Kidney tubule cell (primary cell): ENCODE results near the gene DNASE1L2.

ENCODE experiments used
- DNase-seq: peaks from one replicate; pipeline ENCODE4 v3.0.0-alpha.2; 2018; ENCODE audit warnings: low spot score

The DNASE1L2 gene

DNA sequence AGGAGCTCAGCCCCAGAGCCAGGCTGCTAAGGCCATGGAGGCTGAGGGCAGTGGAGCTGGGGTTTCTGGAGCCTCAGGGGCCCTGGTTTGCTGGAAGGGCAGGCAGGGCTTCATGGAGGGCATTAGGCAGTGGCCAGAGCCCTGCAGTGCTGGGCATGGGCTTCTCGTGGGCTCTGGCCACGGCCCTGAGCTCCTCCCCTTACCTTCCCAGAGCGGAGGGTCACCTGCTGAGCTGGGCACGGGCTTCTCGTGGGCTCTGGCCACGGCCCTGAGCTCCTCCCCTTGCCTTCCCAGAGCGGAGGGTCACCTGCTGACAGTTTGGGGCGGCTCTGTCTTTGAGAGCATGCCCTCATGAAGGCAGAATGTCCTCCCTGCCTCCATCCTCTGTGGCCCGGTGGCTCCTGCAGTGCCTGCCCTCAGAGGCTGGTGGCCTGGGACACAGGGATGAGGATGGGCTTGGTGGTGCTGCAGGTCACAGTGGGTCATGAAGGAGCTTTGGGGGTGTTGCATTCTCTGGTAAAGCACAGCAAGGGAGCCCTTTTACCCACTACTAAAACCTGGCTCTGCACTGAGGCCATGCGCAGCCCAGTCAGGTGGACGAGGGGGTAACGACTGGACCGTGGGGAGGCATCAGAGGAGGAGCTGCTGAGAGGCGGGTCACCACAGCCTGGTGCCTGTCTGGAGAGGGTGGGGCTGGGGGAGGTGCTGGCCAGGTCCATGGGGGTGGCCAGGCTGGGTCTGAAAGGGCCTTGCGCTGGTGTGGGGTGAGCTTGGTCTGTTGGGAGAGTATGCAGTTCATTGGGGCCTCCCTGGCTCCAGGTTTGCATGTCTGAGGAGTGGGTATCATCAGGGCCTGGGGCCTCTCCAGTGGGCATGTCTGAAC, 34.6 kb downstream of the DNASE1L2 start:
- no peak for DNase-seq

DNA sequence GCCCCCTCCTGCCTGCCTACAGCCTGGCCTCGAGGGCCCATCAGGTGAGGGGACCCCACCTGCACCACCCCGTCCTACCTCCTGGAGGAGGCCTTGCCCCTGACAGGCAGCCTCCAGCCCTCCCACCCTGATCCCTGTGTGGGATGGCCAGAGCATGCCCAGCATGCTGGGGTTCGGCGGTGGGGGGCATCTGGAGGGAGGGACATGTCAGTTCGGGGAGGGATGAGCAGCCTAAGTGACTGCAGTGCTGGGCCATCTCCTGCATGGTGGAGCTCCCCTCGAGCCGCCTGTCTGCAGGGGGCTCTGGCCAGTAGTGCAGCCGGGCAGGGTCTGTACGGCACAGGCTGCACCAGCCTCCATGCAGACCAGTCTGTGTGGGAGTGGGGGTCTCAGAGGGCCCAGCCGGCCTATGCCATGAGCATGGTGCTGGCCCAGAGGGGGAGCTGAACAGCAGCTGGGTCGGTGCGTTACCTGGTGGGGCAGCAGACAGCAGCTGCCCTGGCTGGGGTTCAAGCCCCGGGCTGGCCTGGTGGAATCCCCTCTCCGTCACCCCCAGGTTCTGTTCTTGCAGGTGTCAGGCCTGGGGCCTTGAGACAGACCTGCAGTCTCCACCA, 35.7 kb downstream of the DNASE1L2 start:
- DNase-seq: no peak

GRCh38 chr16:2273484-2273883, 37.2 kb downstream of the DNASE1L2 start:
- no peak for DNase-seq

DNA sequence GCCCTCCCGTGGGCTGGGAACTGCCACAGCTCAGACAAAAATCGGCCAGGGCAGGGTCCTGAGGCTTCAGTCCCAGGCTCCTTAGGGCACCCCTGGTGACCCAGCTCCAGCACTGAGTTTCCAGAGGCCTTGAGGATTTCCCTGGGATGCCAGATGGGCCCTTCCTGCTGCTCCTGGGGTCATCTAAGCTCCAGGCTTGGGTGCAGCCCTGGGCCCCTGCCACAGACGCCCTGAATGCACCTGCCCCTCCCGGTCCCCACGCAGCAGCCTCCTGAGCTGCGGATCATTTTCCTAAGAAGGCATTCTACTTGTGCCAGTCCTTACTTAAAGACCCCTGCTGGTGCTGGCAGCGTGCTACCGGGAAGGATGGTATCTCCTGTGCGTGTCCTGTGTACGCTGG, 37.7 kb downstream of the DNASE1L2 start:
- no peak for DNase-seq

DNA sequence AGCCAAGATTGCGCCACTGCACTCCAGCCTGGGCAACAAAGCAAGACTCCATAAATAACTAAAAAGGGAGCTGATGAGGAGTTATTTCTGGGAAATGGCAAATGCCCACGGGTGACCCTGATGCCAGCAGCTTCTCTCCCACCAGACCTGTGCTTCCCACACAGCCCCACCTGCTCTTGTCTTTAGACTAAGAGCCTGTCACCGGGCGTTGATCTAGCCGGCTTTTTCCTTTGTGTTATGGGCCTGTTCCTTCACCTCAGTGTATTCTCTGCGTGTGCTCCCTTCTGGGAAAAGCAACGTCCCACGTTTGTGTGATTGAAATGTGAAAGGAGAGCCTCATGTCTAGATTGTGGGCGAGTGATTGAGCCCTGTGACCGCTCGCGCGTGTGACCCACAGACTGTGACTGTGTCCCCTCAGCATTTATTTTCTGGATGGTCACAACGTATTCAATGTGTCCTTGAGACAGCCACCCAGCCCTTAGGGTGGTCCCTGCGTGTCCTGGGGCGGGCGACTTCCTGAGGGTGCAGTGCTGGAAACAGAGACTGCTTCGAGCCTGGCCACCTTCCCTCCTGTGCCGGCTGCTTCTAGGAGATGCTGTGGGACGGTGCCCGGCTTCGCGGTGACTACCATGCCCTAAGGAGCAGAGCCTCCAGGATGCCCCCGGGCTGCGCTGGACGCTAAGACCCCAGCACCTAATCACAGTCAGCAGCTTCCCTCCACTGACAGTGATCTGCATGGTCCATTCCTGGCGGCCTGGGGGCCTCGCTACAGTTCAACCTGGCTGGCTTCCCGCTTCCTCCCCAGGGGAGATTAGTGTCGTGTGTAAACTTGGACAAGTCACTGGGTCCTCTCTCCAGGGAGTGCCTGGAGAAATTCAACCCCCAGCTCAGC, 39.5 kb downstream of the DNASE1L2 start:
- no peak for DNase-seq

DNA sequence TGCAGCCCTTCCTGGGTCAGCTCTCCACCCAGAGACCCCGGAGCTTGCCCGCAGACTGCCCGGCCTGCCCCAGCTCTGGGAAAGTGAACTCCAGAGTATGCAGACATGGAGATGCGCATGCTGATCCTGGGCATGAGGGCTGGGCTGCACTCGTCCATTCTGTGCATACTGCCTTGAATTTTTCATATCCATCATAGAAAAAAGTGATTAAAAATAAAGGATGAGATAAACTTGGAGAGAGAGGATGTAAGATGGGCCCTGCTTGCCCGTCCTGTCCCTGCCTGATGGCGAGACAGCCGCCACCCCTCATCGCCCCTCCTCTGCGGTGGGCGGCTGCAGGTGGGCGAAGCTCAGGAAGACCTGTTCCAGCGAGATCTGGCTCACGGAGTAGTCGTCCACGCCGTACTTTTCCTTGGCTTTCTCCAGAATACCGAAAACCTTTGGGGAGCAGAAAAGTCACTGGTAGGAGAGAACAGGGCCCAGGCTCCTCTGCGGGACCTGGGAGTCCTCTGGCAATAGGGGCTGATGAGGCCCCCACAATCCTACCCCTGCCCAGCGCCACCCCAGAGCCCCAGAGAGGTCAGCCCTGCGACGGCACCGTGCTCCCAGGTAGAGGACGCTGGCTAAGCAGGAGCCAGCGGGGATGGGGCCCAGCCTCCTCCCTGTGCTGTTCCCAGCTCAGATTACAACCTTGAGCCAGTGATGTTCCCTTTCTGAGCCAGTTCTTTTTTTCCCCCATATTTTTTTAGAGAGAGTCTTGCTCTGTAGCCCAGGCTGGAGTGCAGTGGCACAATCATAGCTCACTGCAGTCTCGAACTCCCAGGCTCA, 40.3 kb downstream of the DNASE1L2 start:
- DNase-seq: no peak

- DNase-seq: no peak
Observed at GRCh38 chr16:2277466-2278271, 41.4 kb downstream of the DNASE1L2 start.

GRCh38 chr16:2278272-2278608, 42.0 kb downstream of the DNASE1L2 start:
- no peak for DNase-seq

GRCh38 chr16:2278956-2279800, 42.9 kb downstream of the DNASE1L2 start:
- no peak for DNase-seq

GRCh38 chr16:2280461-2280860, 44.2 kb downstream of the DNASE1L2 start:
- no peak for DNase-seq

- no peak for DNase-seq
Observed at GRCh38 chr16:2280981-2281542, 44.8 kb downstream of the DNASE1L2 start.

DNA sequence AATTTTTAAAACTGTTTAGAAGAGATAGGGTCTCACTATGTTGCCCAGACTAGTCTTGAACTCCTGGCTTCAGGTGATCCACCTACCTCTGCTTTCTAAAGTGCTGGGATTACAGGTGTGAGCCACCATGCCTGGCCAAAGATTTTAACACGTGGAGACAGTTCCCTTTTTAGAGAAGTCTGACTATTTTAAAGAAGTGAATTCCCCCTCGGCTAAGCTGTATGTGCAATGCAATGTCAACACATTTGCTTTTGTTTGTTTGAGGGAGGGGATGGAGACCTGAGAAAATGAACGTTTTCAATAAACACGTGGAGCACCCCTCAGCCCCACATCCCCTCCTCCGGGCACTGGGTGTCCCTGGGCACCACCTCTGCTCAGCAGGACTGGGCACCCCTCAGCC, 46.0 kb downstream of the DNASE1L2 start:
- DNase-seq: no peak

- no peak for DNase-seq
Observed at GRCh38 chr16:2282866-2283555, 46.8 kb downstream of the DNASE1L2 start.

DNA sequence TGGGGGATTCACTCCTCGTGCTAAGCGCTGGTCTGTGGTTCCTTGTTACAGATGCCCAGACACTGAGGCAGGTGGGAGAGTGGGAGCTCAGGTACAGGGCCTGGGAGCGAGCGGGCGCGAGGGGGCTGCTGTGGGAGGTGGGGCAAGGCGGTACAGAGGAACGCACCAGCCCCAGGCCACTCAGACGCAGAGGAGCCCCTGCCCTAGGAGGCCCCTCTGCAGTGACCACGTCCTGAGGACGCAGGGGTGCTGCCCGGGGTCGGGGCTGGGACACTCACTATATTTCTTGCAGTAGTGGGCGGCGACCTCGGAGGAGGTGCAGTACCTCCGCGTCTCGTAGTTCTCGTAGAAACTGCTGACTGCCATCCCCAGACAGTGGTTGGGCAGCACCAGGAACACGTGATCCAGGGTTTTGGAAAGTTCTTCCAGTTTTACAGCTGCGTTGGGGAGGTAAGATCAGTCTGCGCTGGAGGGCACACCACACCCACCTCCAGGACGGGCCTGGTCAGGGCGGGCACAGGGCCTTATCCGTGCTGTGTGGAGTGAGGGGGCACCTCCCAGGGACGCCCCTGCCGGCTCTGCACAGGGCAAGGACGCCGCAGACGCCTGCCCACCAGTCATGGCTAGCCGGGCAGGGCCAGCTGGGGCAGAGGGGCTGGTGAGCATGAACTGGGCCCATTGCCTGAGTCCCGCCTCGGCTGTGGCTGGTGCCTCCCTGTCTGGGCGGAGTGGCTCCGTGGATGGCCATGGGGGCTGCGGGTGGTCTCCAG, 47.9 kb downstream of the DNASE1L2 start:
- DNase-seq: no peak

DNA sequence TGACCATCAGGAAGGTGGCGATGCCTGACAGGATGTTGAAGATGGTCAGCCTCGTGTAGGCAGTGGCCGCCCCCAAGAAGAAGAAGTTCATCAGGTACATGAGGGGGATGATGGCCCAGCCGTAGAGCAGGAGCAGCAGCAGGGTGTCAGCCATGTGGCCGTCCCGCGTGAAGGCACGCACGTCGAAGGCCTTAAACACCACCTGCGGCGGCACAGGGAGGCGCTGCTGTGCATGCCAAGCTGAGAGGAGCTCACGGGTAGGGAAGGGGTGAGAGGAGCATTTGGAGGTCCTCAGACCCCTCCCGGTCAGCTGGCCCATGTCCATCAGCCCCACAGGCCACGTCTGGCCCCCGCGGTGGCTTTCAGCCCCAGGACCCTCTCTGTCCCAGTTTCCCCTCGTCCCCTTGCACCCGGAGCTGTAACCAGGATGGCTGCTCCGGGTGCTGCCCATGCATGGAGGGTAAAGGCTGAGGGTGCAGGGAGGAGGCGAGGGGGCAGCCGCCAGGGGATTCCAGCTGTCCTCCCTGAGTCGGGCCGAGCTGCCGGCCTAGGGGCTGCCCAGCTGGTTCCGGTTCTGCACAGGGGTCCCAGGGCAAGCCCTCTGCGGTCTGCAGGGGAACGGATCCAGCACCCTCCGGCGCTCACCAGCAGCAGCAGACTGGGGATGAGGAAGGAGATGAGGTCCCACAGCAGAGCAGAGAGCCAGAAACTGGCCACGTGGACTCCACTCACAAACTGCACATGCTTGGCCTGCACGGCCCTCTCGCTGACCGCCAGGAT, 48.7 kb downstream of the DNASE1L2 start:
- DNase-seq: no peak

- no peak for DNase-seq
Observed at GRCh38 chr16:2285731-2286191, 49.5 kb downstream of the DNASE1L2 start.

GRCh38 chr16:2286550-2286949, 50.3 kb downstream of the DNASE1L2 start:
- DNase-seq: no peak
